Activated T-helper 9 cell treated with anti-CD3 and anti-CD28 coated beads, Interleukin-2, amount 50 U/mL, for 16 hours (primary cell): ENCODE measurements around the gene MEGF6.
"Not testable (repeated sequence)": the region's sequence is repeated elsewhere in the genome, so short reads cannot be mapped to it uniquely, and the experiment has no call there.

Experiments used
- DNase-seq: peaks from one replicate; pipeline ENCODE4 v3.0.0-alpha.2; 2020; ENCODE audit warnings: low read depth

The MEGF6 gene

GRCh38 chr1:3593334-3593733 lies 18.0 kb downstream of the MEGF6 start:
- no peak for DNase-seq

GRCh38 chr1:3590951-3591865 lies 20.1 kb downstream of the MEGF6 start:
- no peak for DNase-seq

- no peak for DNase-seq
These were observed 21.1 kb downstream of the MEGF6 start for GRCh38 chr1:3590139-3590763.

GRCh38 chr1:3588395-3588794 lies 22.9 kb downstream of the MEGF6 start:
- no peak for DNase-seq

- no peak for DNase-seq
These were observed 24.1 kb downstream of the MEGF6 start for GRCh38 chr1:3586986-3587759.

GRCh38 chr1:3585940-3586568 lies 25.3 kb downstream of the MEGF6 start:
- no peak for DNase-seq

GRCh38 chr1:3585353-3585868 lies 25.9 kb downstream of the MEGF6 start:
- not testable (repeated sequence) for DNase-seq

- peak; percentile 12 for DNase-seq
These were observed 26.4 kb downstream of the MEGF6 start for GRCh38 chr1:3584915-3585314.

- not testable (repeated sequence) for DNase-seq
These were observed 27.6 kb downstream of the MEGF6 start for GRCh38 chr1:3583751-3584150.

GRCh38 chr1:3581296-3582036 lies 29.8 kb downstream of the MEGF6 start:
- DNase-seq, result no peak

- no peak for DNase-seq
These were observed 31.1 kb downstream of the MEGF6 start for GRCh38 chr1:3580231-3580630.

- no peak for DNase-seq
These were observed 31.7 kb downstream of the MEGF6 start for GRCh38 chr1:3579626-3580025.

- DNase-seq, result no peak
These were observed 32.4 kb downstream of the MEGF6 start for GRCh38 chr1:3578906-3579305.

- DNase-seq, result no peak
These were observed 32.9 kb downstream of the MEGF6 start for GRCh38 chr1:3578433-3578805.

GRCh38 chr1:3577711-3578432 lies 33.4 kb downstream of the MEGF6 start:
- no peak for DNase-seq

GRCh38 chr1:3577300-3577699 lies 34.0 kb downstream of the MEGF6 start:
- DNase-seq, result no peak

- no peak for DNase-seq
These were observed 35.3 kb downstream of the MEGF6 start for GRCh38 chr1:3575993-3576392.

- DNase-seq, result not testable (repeated sequence)
These were observed 35.8 kb downstream of the MEGF6 start for GRCh38 chr1:3575515-3575914.

- no peak for DNase-seq
These were observed 37.8 kb downstream of the MEGF6 start for GRCh38 chr1:3573500-3573899.

GRCh38 chr1:3572638-3573037 lies 38.7 kb downstream of the MEGF6 start:
- not testable (repeated sequence) for DNase-seq

GRCh38 chr1:3571263-3571662 lies 40.0 kb downstream of the MEGF6 start:
- DNase-seq, result no peak
